NOMO-1 treated with dmso at 0.1 percent for 144 hours (cell line): Measurements from ENCODE around the gene CELA1.
"Not testable (repeated sequence)": the region's sequence is repeated elsewhere in the genome, so short reads cannot be mapped to it uniquely, and the experiment has no call there.

Experiments
- DNase-seq: peaks from one replicate; lab custom pipeline; 2025; ENCODE audit not compliant: unreplicated experiment; lab: John Stamatoyannopoulos, UW

Gene CELA1

GRCh38 chr12:51318846-51319599 lies 27.5 kb downstream of the CELA1 start:
- peak; percentile 93 for DNase-seq

- not testable (repeated sequence) for DNase-seq
These were observed 28.2 kb downstream of the CELA1 start for GRCh38 chr12:51318057-51318806.

- no peak for DNase-seq
These were observed 35.1 kb downstream of the CELA1 start for GRCh38 chr12:51311389-51311788.

GRCh38 chr12:51307655-51308593 lies 38.6 kb downstream of the CELA1 start:
- DNase-seq: no peak

- DNase-seq: no peak
These were observed 40.0 kb downstream of the CELA1 start for GRCh38 chr12:51306507-51306906.

GRCh38 chr12:51300768-51301167 lies 45.7 kb downstream of the CELA1 start:
- DNase-seq: not testable (repeated sequence)

- DNase-seq: no peak
These were observed 50.8 kb downstream of the CELA1 start for GRCh38 chr12:51295651-51296050.

- DNase-seq: not testable (repeated sequence)
These were observed 52.4 kb downstream of the CELA1 start for GRCh38 chr12:51294097-51294496.

- no peak for DNase-seq
These were observed 52.8 kb downstream of the CELA1 start for GRCh38 chr12:51293696-51294095.

- DNase-seq: peak; percentile 72
These were observed 54.6 kb downstream of the CELA1 start for GRCh38 chr12:51291603-51292513.

GRCh38 chr12:51285843-51286242 lies 60.6 kb downstream of the CELA1 start:
- no peak for DNase-seq

GRCh38 chr12:51281202-51281924 lies 65.1 kb downstream of the CELA1 start:
- DNase-seq: no peak
